HG03175 (cell line): ENCODE data around the gene HIKESHI.
A peak's percentile ranks its signal among the peaks of the same experiment; 100 is the strongest.
"Not testable (repeated sequence)": the region's sequence is repeated elsewhere in the genome, so short reads cannot be mapped to it uniquely, and the experiment has no call there.

ENCODE experiments used
- ATAC-seq: cut with Tn5 transposase; IDR thresholded peaks from one replicate; pipeline ENCODE4 v1.9.1; 2021; ENCODE audit warnings: mild to moderate bottlenecking, moderate library complexity; ENCODE audit not compliant: unreplicated experiment

HIKESHI gene, protein sequence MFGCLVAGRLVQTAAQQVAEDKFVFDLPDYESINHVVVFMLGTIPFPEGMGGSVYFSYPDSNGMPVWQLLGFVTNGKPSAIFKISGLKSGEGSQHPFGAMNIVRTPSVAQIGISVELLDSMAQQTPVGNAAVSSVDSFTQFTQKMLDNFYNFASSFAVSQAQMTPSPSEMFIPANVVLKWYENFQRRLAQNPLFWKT

DNA sequence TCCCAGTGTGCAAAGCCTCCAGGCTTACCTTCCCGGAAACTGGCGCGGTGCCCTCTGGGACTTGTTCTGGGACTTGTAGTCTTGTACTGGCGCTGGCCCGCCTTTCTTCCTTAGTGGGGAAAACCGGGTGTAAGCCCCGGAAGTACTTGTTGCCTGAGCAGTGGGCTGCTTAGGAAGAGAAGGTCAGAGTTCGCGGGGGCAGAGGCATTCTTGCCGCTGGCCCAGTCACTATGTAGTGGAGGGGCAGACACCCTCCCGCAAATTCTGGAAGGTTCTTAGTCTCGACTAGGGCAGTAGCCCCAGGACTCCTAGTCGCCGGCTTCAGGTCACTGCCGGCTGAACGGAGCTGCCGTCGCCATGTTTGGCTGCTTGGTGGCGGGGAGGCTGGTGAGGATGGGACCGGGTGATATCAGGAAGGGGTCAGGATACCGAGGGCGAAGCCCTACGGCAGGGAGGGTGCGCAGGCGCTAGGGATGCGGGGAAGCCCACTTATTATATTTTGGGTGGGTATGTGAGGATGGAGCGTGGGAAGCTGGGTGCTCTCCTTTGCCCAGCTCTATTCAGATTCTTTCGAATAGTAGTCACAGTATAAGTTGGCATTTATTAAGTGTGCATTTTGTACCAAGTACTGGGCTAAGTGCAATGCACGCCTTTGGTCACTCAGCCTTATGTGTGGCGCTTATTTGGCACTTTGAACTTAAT, at the start of gene HIKESHI:
TSS of gene HIKESHI (plus strand) at position 149 of the 702 bp plus-strand sequence. CDS start at position 358, 209 bp downstream.
- ATAC-seq = peak; percentile 97

DNA sequence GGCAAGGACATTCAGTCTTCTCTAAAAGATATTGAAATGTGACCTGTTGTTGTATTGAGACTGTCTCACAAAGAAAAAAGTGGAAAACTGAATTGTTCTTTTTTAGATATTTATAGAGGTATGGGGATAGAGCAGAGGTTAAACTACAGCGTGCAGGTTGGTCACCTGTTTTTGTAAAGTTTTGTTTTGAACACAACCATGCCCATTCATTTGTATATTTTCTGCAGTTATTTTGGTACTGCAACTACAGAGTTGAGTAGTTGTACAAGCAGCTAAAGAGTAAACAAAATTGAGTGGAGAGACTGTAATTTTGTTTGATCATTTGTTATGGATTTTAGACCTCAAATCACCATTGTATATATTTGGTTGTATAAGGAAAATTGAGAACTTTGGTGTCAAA, 46.1 kb upstream of the HIKESHI start:
- peak; percentile 76 for ATAC-seq

DNA sequence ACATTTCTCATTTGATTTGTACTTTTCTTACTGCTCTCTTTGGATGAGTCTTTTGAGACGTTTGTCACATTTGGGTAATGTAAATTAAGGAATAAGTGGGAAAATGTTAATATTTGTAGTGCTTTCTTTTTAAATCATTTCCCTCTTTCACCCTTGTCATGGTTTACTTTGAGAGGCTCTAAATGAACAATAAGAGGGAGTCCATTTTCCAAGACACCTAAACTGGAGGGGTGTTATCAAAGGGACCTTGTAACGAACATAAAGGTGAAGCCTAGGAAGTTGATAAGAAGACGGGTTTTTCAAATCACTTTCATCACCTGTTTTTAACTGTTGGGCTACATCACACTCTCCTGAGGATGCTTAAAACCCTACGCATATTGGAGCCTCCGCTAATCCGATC, 45.4 kb upstream of the HIKESHI start:
- no peak for ATAC-seq

DNA sequence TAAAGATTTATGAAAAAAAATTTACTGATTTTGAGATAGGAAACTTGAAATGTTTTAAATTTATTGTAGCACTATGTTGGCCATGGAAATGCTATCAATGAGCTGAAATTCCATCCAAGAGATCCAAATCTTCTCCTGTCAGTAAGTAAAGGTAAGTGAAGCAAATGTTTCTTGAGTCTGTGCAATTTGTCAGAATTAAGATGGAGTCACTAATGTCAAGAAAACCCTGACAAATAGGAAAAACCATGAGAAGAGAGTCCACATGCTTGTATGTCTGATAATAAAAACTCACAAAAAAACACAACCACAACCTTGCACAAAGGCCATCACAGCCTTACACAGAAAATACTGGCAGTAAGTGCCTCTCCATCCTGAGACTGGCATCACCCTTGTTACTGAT, 44.6 kb upstream of the HIKESHI start:
- no peak for ATAC-seq

DNA sequence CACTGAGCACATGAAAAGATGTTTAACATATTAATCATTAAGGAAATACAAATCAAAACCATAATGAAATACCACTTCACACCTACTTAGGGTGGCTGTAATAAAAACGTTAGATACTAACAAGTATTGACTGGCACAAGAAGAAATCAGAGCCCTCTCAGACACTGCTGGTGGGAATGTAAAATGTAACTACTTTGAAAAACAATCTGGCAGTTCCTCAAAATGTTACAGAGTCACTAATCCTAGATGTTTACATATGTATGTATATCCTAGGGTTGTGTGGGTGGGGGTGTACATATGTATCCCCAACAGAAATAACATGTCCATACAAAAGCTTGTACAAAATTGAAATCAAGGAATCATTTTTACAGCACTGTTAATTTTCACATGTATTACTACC, 42.3 kb upstream of the HIKESHI start:
- ATAC-seq = no peak

DNA sequence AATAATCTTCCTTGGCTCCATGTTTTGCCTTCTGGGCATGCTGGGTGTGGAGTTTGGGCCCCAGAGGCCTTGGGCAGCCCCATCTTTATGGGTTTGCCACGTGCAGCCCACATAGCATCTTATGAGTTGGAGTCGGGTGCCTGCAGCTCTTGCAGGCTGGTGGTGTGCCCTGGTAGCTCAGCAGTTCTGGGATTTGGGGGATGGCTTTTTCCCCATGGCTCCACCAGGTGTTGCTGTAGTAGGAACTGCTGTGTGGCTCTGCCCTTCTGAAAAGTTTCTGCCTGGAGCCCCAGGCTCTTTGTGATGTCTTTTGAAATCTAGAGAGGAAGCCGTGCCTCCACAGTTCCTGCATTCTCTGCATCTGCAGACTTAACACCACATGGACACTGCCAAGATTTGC, 40.7 kb upstream of the HIKESHI start:
- ATAC-seq = no peak

DNA sequence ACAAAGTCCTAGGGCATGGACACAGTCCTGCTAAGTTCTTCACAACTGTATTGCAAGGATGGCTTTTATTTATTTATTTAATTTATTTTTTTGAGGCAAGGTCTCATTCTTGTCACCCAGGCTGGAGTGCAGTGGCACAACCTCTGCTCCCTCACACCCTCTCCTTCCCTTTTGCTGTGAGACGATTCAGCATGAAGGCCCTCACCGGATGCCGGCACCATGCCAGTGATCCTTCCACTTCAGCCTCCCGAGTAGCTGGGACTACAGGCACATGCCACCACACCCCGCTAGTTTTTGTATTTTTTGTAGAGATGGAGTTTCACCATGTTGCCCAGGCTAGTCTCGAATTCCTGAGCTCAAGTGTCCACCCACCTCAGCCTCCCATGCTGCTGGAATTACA, 39.7 kb upstream of the HIKESHI start:
- no peak for ATAC-seq

DNA sequence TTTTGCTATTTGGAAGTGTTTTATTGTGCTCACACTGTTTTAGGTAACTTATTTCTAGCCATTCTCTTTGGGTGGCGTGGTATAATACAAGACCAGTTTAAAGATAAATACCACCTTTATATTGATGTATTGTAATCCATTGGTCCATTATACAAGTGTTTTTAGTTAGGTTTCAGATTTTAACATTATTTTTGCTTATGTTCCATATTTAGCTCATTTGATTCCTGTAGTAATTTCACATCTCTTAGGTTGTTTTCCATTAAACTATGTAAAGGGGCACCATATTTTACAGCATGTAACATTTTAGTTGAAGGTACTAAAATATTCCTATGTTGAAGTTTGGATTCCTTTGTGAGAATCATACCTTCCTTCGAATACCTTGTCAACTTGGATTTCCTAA, 37.4 kb upstream of the HIKESHI start:
- no peak for ATAC-seq

DNA sequence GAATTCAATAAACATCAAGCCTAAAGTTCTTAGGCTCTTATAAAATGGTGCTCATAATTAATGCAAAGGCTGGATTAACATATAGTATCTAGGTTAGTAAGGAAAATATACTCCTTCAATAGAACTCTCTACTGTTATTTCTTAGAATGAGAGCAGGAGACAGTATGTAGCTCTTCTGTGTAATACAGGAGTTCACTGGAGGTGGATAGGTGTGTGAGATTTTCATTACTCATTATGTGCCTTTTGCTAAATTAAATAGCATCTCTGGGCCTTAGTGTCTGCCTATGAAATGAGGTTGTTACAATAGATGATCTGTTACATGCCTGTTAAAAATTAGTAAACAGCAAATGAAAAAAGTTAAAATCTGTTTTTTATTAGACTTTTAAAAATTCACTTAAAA, 36.8 kb upstream of the HIKESHI start:
- no peak for ATAC-seq

DNA sequence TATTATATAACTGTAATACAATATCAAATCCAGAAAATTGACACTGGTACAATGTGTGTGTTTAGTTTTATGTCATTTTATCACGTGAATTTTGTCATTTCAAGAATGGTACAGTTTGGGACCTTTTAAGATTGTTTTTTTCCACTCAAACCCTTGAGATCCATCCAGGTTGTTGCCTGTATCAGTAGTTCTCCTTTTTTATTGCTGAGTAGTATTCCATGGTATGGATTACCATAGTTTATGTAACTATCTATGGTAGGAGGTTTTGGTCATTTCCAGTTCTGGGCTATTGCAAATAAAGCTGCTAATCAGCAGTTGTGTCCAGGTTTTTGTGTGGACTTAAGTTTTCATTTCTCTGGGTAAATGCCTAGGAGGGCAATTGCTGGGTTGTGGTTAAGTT, 32.4 kb upstream of the HIKESHI start:
- ATAC-seq = no peak

DNA sequence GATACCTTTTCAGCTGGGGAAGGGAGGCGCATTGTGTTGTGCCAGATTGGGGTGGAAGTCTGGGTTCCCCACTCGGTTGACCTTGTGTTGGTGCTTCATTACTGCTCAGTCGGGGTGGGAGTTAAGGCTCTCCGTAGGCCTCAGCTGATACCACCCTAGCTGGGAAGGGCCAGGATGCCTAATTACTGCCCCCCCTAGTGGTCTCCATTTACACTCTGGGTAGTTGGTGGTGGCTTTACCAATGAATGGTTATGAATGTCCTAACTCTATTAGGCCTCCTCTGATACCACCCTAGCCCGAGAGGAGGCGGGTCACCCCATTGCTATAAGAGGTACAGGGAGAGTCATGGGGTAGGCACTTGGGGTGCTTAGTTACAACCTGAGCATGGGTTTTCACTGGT, 27.5 kb upstream of the HIKESHI start:
- no peak for ATAC-seq

DNA sequence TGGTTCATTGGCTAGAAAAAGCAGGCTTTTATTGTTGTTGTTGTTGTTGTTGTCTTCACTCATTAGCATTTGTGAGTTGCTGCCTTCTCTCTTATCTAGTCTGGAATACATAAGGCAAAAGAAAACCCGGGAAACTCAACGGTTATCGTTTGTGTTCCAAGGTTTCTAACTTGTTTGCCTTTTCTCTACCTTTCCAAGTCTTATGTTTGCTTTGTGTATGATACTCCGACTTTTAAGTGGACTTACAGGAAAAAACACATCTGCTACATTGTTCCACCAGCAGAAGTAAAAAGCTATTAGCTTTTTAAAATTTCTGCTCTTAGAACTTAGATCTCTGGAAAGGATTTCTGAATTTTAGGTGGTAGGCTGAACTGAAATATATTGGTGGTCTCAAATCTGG, 27.0 kb upstream of the HIKESHI start:
- no peak for ATAC-seq

DNA sequence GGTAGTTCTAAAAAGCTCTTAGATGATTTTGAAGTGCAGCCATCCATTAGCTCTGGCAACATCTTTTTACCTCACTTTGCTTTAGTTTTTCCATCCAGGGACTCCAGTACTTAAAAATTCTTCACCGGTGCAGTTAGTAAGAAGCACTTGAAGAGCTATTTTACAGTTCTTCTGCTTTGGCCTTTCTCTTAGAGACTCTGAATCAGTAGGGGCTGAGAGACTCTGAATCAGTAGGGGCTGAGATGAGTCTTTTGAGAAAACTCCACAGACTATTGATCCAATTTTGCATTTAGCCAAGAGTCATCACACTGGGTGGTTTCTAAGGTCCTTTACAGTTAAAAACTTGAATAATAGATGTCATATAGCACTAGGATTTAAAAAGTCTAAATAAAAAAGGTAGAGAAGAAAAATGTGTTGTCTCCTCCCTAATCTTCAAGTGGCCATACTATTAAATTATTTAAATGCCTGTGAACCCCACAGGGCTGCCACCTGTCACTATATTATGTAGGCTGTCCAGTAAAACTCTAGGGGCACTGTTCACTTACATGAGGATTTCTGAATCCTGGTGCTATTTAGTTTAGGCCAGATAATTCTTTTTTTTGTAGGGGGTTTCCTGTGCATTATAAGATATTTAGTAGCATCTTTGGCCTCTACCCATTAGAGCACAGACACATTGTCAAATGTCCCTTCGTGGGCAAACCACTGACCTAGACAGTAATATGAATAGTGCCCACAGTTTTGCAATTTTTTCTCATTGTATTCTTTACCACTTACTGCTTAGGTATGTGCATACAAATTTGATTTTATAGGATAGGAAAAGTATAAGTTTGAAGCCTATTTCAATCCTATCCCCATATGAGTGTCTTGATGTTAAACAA, 26.3 kb upstream of the HIKESHI start:
- ATAC-seq = no peak

DNA sequence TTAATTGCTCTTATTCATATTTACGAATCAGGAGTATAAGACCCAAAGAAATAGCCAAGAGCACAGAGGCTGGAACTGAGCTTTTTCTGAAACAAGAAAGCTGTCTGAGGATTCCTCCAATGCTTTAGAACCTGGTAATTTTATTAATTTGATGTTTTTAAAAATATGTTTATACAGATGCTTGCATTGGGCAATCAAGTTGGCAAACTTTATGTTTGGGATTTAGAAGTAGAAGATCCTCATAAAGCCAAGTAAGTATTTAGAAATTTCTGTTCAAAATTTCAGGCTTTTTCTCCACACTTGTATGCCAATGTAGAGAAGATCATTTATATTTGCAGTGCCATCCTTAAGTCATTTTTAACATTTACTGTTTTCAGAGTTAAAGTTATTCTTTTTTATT, 24.3 kb upstream of the HIKESHI start:
- ATAC-seq = no peak

DNA sequence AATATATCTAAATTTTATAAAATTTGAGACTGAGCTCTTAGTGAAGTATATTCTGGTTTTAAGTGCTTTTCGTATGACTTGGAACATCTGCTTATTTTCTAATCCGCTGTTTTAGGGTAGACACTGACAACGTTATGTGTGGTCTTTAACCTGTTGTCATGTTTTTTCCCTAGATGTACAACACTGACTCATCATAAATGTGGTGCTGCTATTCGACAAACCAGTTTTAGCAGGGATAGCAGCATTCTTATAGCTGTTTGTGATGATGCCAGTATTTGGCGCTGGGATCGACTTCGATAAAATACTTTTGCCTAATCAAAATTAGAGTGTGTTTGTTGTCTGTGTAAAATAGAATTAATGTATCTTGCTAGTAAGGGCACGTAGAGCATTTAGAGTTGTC, 23.8 kb upstream of the HIKESHI start:
- ATAC-seq = no peak

DNA sequence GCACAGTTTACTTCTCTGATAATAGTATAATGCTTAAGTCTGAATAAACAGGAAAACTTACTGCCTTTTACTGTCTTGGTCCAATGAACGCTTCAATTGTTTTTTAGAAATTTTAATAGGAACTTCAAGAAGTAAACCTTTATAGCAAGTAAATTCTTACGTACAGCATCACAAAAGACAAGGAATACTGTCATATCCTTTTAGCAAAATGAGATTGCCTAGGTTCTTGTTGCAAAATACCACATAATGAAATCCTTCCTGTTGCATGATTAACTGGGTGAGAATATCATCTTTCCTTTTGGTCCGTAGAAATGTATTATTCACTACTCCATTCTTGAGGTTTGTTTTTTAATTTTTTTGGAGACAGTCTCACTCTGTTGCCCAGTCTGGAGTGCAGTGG, 22.3 kb upstream of the HIKESHI start:
- no peak for ATAC-seq

DNA sequence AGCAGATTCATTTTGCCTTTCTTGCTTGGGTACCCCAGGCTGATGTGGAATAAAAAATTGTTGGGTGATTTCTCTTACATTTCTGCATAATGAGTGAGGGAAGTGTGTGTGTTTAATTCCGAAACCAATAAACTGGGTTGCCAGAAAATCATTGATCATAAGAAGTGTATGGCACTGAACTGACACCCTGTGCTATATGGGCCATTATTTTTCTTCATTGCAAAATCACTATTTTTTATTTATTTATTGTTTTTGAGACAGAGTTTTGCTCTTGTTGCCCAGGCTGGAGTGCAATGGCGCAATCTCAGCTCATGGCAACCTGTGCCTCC, 14.6 kb upstream of the HIKESHI start:
- peak; percentile 18 for ATAC-seq

DNA sequence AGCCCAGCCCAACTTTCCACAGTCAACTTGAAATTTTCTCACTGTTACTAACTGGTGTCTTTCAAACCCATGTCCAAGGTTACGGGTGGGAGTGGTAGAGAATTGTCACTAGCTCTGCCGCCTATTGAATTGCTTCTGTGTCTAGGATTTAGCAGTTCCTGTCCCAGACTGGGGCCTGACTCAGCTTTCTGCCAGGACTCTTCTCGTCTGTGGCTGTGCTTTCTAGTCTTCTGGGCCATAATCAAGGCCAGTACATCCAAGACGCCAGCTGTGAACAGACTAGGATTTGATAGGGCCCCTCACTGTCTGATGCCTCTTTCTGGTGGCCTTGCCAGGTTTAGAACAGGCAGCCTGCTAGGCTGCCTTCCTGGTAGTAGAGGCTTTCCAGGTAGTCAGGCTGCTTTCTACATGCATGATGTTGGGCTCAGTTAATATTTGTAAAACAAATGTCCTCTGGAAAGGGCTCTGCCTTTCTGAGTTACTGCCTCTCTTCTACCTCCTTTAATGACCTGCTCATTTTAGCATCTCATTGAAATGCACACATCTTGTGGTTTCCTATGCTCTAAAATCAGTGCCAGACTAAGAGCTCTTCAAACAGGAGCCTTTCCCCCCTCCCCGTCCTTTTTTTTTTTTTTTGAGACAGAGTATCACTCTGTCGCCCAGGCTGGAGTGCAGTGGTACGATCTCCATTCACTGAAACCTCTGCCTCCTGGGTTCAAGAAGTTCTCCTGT, 13.1 kb upstream of the HIKESHI start:
- no peak for ATAC-seq

DNA sequence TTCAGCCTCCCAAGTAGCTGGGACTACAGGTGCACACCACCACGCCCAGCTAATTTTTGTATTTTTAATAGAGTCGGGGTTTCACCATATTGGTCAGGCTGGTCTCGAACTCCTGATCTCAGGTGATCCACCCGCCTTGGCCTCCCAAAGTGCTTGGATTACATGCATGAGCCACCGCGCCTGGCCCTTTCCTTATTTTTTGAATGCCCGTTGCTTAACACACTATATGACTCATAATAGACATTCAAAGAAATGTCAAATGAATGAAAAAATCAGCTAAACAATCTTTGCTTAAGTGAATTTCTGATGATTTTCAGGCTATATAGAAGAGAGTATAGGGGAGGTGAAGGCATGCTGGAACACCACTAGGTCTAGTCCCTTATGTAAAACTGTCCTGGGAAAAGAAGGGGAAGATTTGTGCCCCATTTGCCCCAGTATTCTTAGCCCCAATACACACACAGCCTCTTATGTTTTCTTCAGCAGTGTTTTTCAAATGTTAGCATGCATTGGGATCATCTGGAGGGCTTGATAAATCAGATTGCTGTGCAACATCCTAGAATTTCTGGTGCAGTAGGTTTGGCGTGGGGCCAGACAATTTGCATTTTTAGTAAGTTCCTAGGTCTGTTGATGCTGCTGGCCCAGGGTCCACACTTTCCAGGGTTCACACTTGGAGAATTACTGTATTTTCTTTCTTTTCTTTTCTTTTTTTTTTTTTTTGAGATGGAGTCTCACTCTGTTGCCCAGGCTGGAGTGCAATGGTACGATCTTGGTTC, 12.3 kb upstream of the HIKESHI start:
- not testable (repeated sequence) for ATAC-seq

DNA sequence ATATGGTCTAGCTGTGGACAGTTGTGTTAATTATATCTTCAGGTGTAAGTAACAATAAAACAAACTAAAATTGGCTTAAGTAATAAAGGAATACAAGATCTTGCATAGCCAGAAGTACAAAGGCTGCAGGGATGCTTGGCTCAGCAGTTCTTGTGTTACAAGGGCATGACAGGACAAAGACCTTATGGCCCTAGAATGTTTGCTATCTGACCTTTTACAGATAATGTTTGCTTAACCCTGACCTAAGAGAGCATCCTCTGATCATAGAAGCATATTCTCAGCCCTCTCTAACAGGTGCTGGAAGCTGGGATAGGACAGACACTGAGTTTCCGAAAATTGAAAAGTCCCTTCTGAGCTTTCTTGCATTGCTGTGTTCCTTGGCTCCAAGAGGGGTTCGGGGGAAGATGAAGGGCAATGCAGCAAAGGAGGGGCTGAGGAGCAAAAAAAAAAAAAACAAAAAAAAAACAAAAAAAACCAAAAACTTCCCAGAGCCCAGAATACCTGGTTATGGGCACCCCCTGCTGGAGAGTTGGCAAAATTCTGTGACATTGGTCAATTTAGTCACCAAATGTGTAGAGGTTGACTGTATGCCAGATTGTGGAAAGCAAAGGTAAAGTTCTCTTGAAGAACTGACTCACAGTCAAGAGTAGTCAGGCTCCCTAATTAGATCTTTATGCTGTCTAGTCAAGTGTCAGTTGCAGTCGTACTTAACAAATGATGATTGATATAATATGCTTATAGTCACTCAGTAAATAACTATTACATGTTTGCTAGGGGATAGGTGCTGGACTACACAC, 10.4 kb upstream of the HIKESHI start:
- ATAC-seq = no peak
